ENCODE measurements around the gene LTBR. TPM values are rescaled to one million over a fixed set of nuclear protein-coding genes. Genes with fewer than 3 reads are reported as not detected.

Gene LTBR
- total RNA-seq (1.2 TPM in 1 of 2 replicates, not detected in the other), polyA plus RNA-seq (0.63 and 1.1 TPM in 2 replicates), polyA minus RNA-seq (0.93 and 7.6 TPM in 2 replicates)
- total RNA-seq (2013): 1.6 TPM

GRCh38 chr12:6383572-6384498, at the start of gene LTBR:
TSS of gene LTBR (plus strand) at chr12:6384162. CDS start at chr12:6384359, 197 bp downstream.
- WGBS (ENCODE audit: insufficient coverage): 5% methylated on average over 59 of the region's 62 CpGs
- Histone ChIP-seq H3K9ac (ENCODE audit: low read length) (peak within 1 kb of the TSS; percentile 54), H3K36me3 (replicated peaks in 1 of 2; ENCODE audit: control extremely low read depth in 1 of 2, control insufficient read depth in 1 of 2, extremely low read depth in 1 of 2, insufficient read depth in 2 of 2, low read length in 1 of 2) (no peaks in the 10 kb centered on the region), H3K4me3 (ENCODE audit: control extremely low read depth in 1 of 5, extremely low read depth in 1 of 5, insufficient read depth in 1 of 5, low read depth in 2 of 5, low read length in 4 of 5) (peak within 1 kb of the TSS in 4 of 5 experiments; percentile 17 to 49 (median 42)), H3K27me3 (replicated peaks in 1 of 4; ENCODE audit: control extremely low read depth in 1 of 4, control insufficient read depth in 3 of 4, insufficient read depth in 4 of 4, low read length in 3 of 4) (peaks cover 0 to 48% (median 20%) of the 10 kb centered on the region in 4 experiments), H3K4me1 (ENCODE audit: control insufficient read depth in 2 of 2, insufficient read depth in 2 of 2, low read length in 2 of 2) (peaks cover 10 to 17% of the 10 kb centered on the region in 2 donors), H3K27ac (ENCODE audit: low read length in 2 of 2) (no peak within 1 kb of the TSS), H4K20me1 (ENCODE audit: control insufficient read depth, insufficient read depth, low read length, poor library complexity, severe bottlenecking) (no peaks in the 10 kb centered on the region), H2AFZ (ENCODE audit: insufficient read depth, low read depth, low read length, poor library complexity, severe bottlenecking) (peak within 1 kb of the TSS; percentile 65), H3K9me3 (ENCODE audit: control extremely low read depth in 1 of 3, control insufficient read depth in 2 of 3, insufficient read depth in 1 of 3, low read length in 2 of 3) (peaks cover 0 to 12% (median 0%) of the 10 kb centered on the region in 3 donors), H3K79me2 (ENCODE audit: control insufficient read depth, insufficient read depth, low read length) (no peaks in the 10 kb centered on the region), H3K4me2 (replicated peaks; ENCODE audit: low read depth, low read length, poor library complexity, severe bottlenecking) (peak within 1 kb of the TSS; percentile 83)
- H3K9me3 Mint-ChIP-seq (ENCODE audit: insufficient read depth): no peaks in the 10 kb centered on the region
- peaks cover 6% of the 10 kb centered on the region for H3K4me1 Mint-ChIP-seq
- CTCF ChIA-PET: no interaction called here
- peaks cover 67% of the 10 kb centered on the region for H3K27me3 Mint-ChIP-seq
- peak; percentile 7 for ATAC-seq (ENCODE audit: low read depth)
- TF ChIP-seq EZH2 (IDR thresholded peaks at IDR 0.05; ENCODE audit: borderline replicate concordance, insufficient read depth, low read depth, low read length, poor library complexity, severe bottlenecking): no peak
- TF ChIP-seq, protein P1, sequence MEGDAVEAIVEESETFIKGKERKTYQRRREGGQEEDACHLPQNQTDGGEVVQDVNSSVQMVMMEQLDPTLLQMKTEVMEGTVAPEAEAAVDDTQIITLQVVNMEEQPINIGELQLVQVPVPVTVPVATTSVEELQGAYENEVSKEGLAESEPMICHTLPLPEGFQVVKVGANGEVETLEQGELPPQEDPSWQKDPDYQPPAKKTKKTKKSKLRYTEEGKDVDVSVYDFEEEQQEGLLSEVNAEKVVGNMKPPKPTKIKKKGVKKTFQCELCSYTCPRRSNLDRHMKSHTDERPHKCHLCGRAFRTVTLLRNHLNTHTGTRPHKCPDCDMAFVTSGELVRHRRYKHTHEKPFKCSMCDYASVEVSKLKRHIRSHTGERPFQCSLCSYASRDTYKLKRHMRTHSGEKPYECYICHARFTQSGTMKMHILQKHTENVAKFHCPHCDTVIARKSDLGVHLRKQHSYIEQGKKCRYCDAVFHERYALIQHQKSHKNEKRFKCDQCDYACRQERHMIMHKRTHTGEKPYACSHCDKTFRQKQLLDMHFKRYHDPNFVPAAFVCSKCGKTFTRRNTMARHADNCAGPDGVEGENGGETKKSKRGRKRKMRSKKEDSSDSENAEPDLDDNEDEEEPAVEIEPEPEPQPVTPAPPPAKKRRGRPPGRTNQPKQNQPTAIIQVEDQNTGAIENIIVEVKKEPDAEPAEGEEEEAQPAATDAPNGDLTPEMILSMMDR (IDR thresholded peaks at IDR 0.05): no peak
- H3K27ac Mint-ChIP-seq: no peak within 1 kb of the TSS
- intact Hi-C loops (cut with micrococcal nuclease): no loop called here
- POLR2A ChIA-PET: no interaction called here
- H3K4me3 Mint-ChIP-seq: peak within 1 kb of the TSS; percentile 68
- peak; percentile 51 for DNase-seq

DNA sequence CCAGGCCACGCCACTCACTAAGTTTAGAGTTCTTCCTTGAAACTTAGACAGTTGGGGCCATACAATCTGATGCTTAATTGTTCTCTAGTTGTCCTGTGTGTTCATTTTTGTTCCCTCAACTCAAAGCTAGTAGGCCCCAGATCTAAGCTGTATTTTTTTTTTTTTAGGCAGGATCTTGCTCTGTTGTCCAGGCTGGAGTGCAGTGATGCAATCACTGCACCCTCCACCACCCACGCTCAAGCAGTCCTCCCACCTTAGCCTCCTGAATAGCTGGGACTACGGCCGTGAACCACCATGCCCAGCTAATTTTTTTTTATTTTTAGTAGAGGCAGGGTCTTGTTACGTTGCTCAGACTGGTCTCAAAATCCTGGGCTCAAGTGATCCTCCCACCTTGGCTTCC, 49.6 kb upstream of the LTBR start:
- no peak overlapping the region for H3K27ac Mint-ChIP-seq
- no peak for TF ChIP-seq EZH2 (IDR thresholded peaks at IDR 0.05; ENCODE audit: borderline replicate concordance, insufficient read depth, low read depth, low read length, poor library complexity, severe bottlenecking)
- TF ChIP-seq, protein P1 (IDR thresholded peaks at IDR 0.05): no peak
- H4K20me1 ChIP-seq (ENCODE audit: control insufficient read depth, insufficient read depth, low read length, poor library complexity, severe bottlenecking): peaks cover 23% of the 10 kb centered on the region

More for the DNA sequence above, 49.6 kb upstream of the LTBR start:
- 100% methylated on average over 1 of the region's 5 CpGs for WGBS (ENCODE audit: insufficient coverage)
- Histone ChIP-seq H3K4me2 (replicated peaks; ENCODE audit: low read depth, low read length, poor library complexity, severe bottlenecking) (no peak overlapping the region), H3K9me3 (ENCODE audit: control extremely low read depth in 1 of 3, control insufficient read depth in 2 of 3, insufficient read depth in 1 of 3, low read length in 2 of 3) (peaks cover 0 to 29% (median 0%) of the 10 kb centered on the region in 3 donors), H3K79me2 (ENCODE audit: control insufficient read depth, insufficient read depth, low read length) (no peaks in the 10 kb centered on the region), H3K27ac (ENCODE audit: low read length in 2 of 2) (no peak overlapping the region), H3K4me3 (ENCODE audit: control extremely low read depth in 1 of 5, extremely low read depth in 1 of 5, insufficient read depth in 1 of 5, low read depth in 2 of 5, low read length in 4 of 5) (no peak overlapping the region), H3K27me3 (replicated peaks in 1 of 4; ENCODE audit: control extremely low read depth in 1 of 4, control insufficient read depth in 3 of 4, insufficient read depth in 4 of 4, low read length in 3 of 4) (peaks cover 0 to 84% (median 49%) of the 10 kb centered on the region in 4 experiments), H3K4me1 (ENCODE audit: control insufficient read depth in 2 of 2, insufficient read depth in 2 of 2, low read length in 2 of 2) (peaks cover 54 to 57% of the 10 kb centered on the region in 2 donors), H2AFZ (ENCODE audit: insufficient read depth, low read depth, low read length, poor library complexity, severe bottlenecking) (no peak overlapping the region), H3K9ac (ENCODE audit: low read length) (no peak overlapping the region), H3K36me3 (replicated peaks in 1 of 2; ENCODE audit: control extremely low read depth in 1 of 2, control insufficient read depth in 1 of 2, extremely low read depth in 1 of 2, insufficient read depth in 2 of 2, low read length in 1 of 2) (no peaks in the 10 kb centered on the region)
- Mint-ChIP-seq H3K27me3 (peaks cover 61% of the 10 kb centered on the region), H3K4me3 (no peak overlapping the region), H3K4me1 (peaks cover 23% of the 10 kb centered on the region), H3K9me3 (ENCODE audit: insufficient read depth) (no peaks in the 10 kb centered on the region)
- no peak for ATAC-seq (ENCODE audit: low read depth)
- ChIA-PET POLR2A (no interaction called here), CTCF (interaction anchor here (1.0 kb wide), 1 partner anchor 71 kb away, joined by 3 read pairs; no protein-coding TSS in a partner anchor)
- no peak for DNase-seq
- intact Hi-C loops (cut with micrococcal nuclease): loop anchor here (10.0 kb wide), 1 partner anchor 130 kb away; no protein-coding TSS in a partner anchor
